ENCODE results near the gene CREB3L4. TPM values are rescaled to one million over a fixed set of nuclear protein-coding genes. Genes with fewer than 3 reads are reported as not detected.

The CREB3L4 gene
- 6.9 TPM for total RNA-seq

GRCh38 chr1:153967107-153967999 is at the start of gene CREB3L4:
Gene CREB3L4 (plus strand): TSS chr1:153967902. CDS start chr1:153968526, 624 bp downstream.

GRCh38 chr1:153922972-153923925 is 44.5 kb upstream of the CREB3L4 start, which contains the start of gene GATAD2B:
Gene GATAD2B (minus strand): TSS chr1:153922972. CDS start chr1:153828347, 94,625 bp downstream.

GRCh38 chr1:153946622-153947241 is 21.0 kb upstream of the CREB3L4 start, which contains the start of gene DENND4B:
Gene DENND4B (minus strand): TSS chr1:153946718. CDS start chr1:153944374, 2,344 bp downstream.

GRCh38 chr1:153958111-153958960 is 9.4 kb upstream of the CREB3L4 start, which contains the start of gene CRTC2:
Gene CRTC2 (minus strand): TSS chr1:153958612. CDS start chr1:153958497, 115 bp downstream.

GRCh38 chr1:153963030-153963849 is 4.5 kb upstream of the CREB3L4 start, which contains the start of gene SLC39A1:
Gene SLC39A1 (minus strand): TSS chr1:153963537. CDS start chr1:153962715, 822 bp downstream.

GRCh38 chr1:153977250-153978240 is 9.8 kb downstream of the CREB3L4 start, which contains the start of gene JTB:
Gene JTB (minus strand): TSS chr1:153977674. CDS start chr1:153977252, 422 bp downstream.

GRCh38 chr1:153985941-153986761 is 18.4 kb downstream of the CREB3L4 start, which contains the start of gene RAB13:
Gene RAB13 (minus strand): TSS chr1:153986339. CDS start chr1:153986236, 103 bp downstream.

GRCh38 chr1:153990468-153991150 is 22.9 kb downstream of the CREB3L4 start, which contains the start of gene RPS27:
Gene RPS27 (plus strand): TSS chr1:153990762. CDS start chr1:153990797, 35 bp downstream.

Small RNAs within 50 kb of the gene (small RNA-seq; reads per million reads assigned to genes)
- not detected for gene MIR6737

Other genes starting within 250 kb of the CREB3L4 start
- 47.5 TPM for gene INTS3, start 239.9 kb upstream of the CREB3L4 start, total RNA-seq
- 15.9 TPM for gene SLC27A3, start 192.5 kb upstream of the CREB3L4 start, total RNA-seq
- 18.0 TPM for gene GATAD2B, start 44.9 kb upstream of the CREB3L4 start, total RNA-seq
- gene DENND4B, start 21.2 kb upstream of the CREB3L4 start, total RNA-seq, result 24.9 TPM
- 2.1 TPM for gene CRTC2, start 9.3 kb upstream of the CREB3L4 start, total RNA-seq
- 25.1 TPM for gene SLC39A1, start 4.4 kb upstream of the CREB3L4 start, total RNA-seq
- gene JTB, start 9.8 kb downstream of the CREB3L4 start, total RNA-seq, result 47.1 TPM
- 9.7 TPM for gene RAB13, start 18.4 kb downstream of the CREB3L4 start, total RNA-seq
- gene RPS27, start 22.9 kb downstream of the CREB3L4 start, total RNA-seq, result 1,449 TPM
- gene NUP210L, start 187.2 kb downstream of the CREB3L4 start, total RNA-seq, result 0.23 TPM
- 223 TPM for gene TPM3, start 224.2 kb downstream of the CREB3L4 start, total RNA-seq
- not detected for gene CFAP141, start 238.4 kb downstream of the CREB3L4 start, total RNA-seq

Measured in diencephalon (tissue), 1 donor.